T-helper 1 cell (primary cell): ENCODE results near the gene KRTAP12-3.

Source experiments
- DNase-seq, 5 donors: peaks; one replicate each; pipeline ENCODE4 v3.0.0-alpha.2; 2012 to 2020

Gene KRTAP12-3

GRCh38 chr21:44703731-44704635 is 46.3 kb downstream of the KRTAP12-3 start:
- DNase-seq: no peak

GRCh38 chr21:44704636-44705001 is 46.9 kb downstream of the KRTAP12-3 start:
- DNase-seq: no peak

- DNase-seq: no peak
Measured at GRCh38 chr21:44706026-44706705, 48.4 kb downstream of the KRTAP12-3 start.

- DNase-seq: no peak
Measured at GRCh38 chr21:44706706-44707581, 49.2 kb downstream of the KRTAP12-3 start.
